HepG2 (cell line): Measurements from ENCODE around the gene GPER1. TPM values are rescaled to one million over a fixed set of nuclear protein-coding genes. Genes with fewer than 3 reads are reported as not detected.

Experiments
- JDP2 ChIP-seq: sonication (generic); formaldehyde crosslinking; IDR thresholded peaks from 2 replicates; pipeline ENCODE4 v1.8.1; 2022; ENCODE audit warnings: missing genetic modification reagents, borderline replicate concordance
- KAT8 ChIP-seq: IDR thresholded peaks from 2 replicates; pipeline ENCODE4 v1.6.1; 2016; ENCODE audit warnings: missing genetic modification reagents, missing compliant biosample characterization
- KDM1A ChIP-seq: IDR thresholded peaks from 2 replicates; pipeline ENCODE4 v1.6.1; 2016; ENCODE audit warnings: missing compliant biosample characterization
- MED1 ChIP-seq: sonication (generic); formaldehyde crosslinking; IDR thresholded peaks from 2 replicates; pipeline ENCODE4 v1.4.0; 2020; ENCODE audit warnings: missing genetic modification reagents
- MEIS1 ChIP-seq: sonication (generic); formaldehyde crosslinking; IDR thresholded peaks from 2 replicates; pipeline ENCODE4 v1.9.0; 2021; ENCODE audit warnings: mild to moderate bottlenecking, missing genetic modification reagents, moderate library complexity, borderline replicate concordance
- NBN ChIP-seq: fragments of 450-650 bp; conservative IDR thresholded peaks from 2 replicates; pipeline ENCODE4 v1.6.1; 2017
- NFIC ChIP-seq: IDR thresholded peaks from 2 replicates; pipeline ENCODE4 v1.6.1; 2012; ENCODE audit warnings: mild to moderate bottlenecking, low read length, inconsistent platforms
- NFKB2 ChIP-seq: sonication (generic); formaldehyde crosslinking; IDR thresholded peaks from 2 replicates; pipeline ENCODE4 v1.4.0; 2020; ENCODE audit warnings: missing genetic modification reagents, borderline replicate concordance
- RAD51 ChIP-seq: fragments of 450-650 bp; IDR thresholded peaks from 2 replicates; pipeline ENCODE4 v1.6.1; 2016; ENCODE audit warnings: borderline replicate concordance
- RARA ChIP-seq: IDR thresholded peaks from 2 replicates; pipeline ENCODE4 v1.6.1; 2016; ENCODE audit warnings: missing genetic modification reagents, missing compliant biosample characterization
- RBM22 ChIP-seq: fragments of 200-400 bp; formaldehyde crosslinking; optimal IDR thresholded peaks from 2 replicates; pipeline ENCODE3; 2017; ENCODE audit warnings: mild to moderate bottlenecking, low read length, moderate library complexity
- RFXAP ChIP-seq: sonication (generic); formaldehyde crosslinking; IDR thresholded peaks from 2 replicates; pipeline ENCODE4 v1.4.0; 2020; ENCODE audit warnings: missing genetic modification reagents, borderline replicate concordance
- ZFYVE20 ChIP-seq: sonication (generic); formaldehyde crosslinking; IDR thresholded peaks from 2 replicates; pipeline ENCODE4 v1.8.0; 2023; ENCODE audit warnings: low read depth, mild to moderate bottlenecking, moderate library complexity, missing genetic modification reagents, borderline replicate concordance
- ZNF253 ChIP-seq: sonication (generic); formaldehyde crosslinking; IDR thresholded peaks from 2 replicates; pipeline ENCODE4 v1.8.0; 2022; ENCODE audit warnings: mild to moderate bottlenecking, missing genetic modification reagents, borderline replicate concordance
- ZNF296 ChIP-seq: sonication (generic); formaldehyde crosslinking; conservative IDR thresholded peaks from 2 replicates; pipeline ENCODE4 v1.5.0; 2020; ENCODE audit warnings: mild to moderate bottlenecking, missing genetic modification reagents
- ZNF496 ChIP-seq: sonication (generic); formaldehyde crosslinking; IDR thresholded peaks from 2 replicates; pipeline ENCODE4 v1.8.1; 2023; ENCODE audit warnings: mild to moderate bottlenecking, moderate library complexity, missing genetic modification reagents; ENCODE audit not compliant: insufficient replicate concordance
- ZNF670 ChIP-seq: sonication (generic); formaldehyde crosslinking; IDR thresholded peaks from 2 replicates; pipeline ENCODE4 v1.8.0; 2022; ENCODE audit warnings: mild to moderate bottlenecking, missing genetic modification reagents, borderline replicate concordance
- polyA plus RNA-seq, 8 experiments: library from polyadenylated mRNA; depleted of rRNA in 3 of 8; stranded (reverse) in 7 of 8; unstranded in 1 of 8; fragments of >200 nt; fragmentation: Illumina TruSeq in 4 of 8; extraction: Trizol in 4 of 8; gene quantifications; 2 replicates each; pipeline versions ENCODE4 v1.2.1 to v1.2.3, GENCODE V29; 2011 to 2016; ENCODE audit warnings: low read depth in 4 of 8, missing spikeins in 1 of 8, mixed read lengths in 1 of 8; ENCODE audit not compliant: insufficient read depth in 1 of 8
- total RNA-seq, 5 experiments: library from RNA; depleted of rRNA; stranded (reverse); fragments of >200 nt; fragmentation: Illumina TruSeq; extraction: Trizol; gene quantifications; 2 replicates each; pipeline ENCODE4 v1.2.3, GENCODE V29; 2016; ENCODE audit warnings: low read depth in 1 of 5
- TF ChIP-seq, protein P1 (sequence below): sonication (generic); formaldehyde crosslinking; IDR thresholded peaks from 2 replicates; pipeline ENCODE4 v1.4.0; 2020; ENCODE audit warnings: mild to moderate bottlenecking, missing genetic modification reagents
- TF ChIP-seq, protein P2 (sequence below): sonication (generic); formaldehyde crosslinking; IDR thresholded peaks from 2 replicates; pipeline ENCODE4 v1.9.0; 2021; ENCODE audit warnings: missing genetic modification reagents, borderline replicate concordance

Gene GPER1
- total and polyA plus RNA-seq, 2 of the 13 experiments (the other 11 are each of a cell fraction or from before 2014, with no cell fraction given): 12.7 to 19.7 TPM

DNA sequence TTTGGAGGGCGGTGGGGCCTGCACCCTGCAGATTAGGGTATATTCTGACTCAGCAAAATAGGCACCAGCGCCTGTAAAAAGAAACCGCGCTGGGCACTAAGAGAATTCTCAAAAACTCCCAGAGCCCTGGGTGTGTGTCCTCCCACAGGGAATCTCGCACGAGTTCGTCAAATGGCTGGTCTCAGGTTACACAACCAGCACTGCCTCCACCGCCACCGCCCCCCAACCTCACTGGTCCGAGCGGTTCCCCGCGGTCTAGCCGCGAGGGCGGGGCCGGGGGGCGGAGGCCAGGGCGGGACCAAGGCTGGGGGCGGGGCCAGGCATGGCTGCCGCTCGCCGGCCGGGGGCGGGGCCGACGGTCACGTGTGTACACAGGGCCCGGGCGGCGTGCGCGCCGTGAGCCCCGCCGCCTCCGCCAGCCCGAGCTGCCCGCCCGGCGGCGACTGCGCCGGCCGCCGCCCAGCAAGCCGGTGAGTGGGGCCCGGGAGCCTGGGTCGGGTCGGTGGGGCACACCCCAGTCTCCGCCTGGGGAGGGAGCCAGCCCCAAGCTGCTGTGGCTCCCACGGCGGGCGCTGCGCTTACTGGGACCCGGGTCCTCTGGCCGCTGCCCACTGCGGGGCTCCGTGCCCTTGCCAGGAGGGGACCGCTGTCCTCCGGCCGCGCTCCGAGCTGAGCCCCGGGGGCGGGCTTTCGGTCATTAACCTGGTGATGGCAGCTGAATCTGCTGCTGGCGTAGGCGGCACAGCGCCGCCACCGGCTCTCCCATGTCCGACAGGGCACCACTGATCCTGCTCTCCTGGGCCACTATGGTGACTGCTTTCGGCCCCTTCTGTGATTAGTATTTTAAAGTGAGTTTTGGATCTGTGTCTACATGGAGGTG is 43.5 kb upstream of the GPER1 start, which contains the start of gene GPR146 (continued):
- TF ChIP-seq, protein P1, sequence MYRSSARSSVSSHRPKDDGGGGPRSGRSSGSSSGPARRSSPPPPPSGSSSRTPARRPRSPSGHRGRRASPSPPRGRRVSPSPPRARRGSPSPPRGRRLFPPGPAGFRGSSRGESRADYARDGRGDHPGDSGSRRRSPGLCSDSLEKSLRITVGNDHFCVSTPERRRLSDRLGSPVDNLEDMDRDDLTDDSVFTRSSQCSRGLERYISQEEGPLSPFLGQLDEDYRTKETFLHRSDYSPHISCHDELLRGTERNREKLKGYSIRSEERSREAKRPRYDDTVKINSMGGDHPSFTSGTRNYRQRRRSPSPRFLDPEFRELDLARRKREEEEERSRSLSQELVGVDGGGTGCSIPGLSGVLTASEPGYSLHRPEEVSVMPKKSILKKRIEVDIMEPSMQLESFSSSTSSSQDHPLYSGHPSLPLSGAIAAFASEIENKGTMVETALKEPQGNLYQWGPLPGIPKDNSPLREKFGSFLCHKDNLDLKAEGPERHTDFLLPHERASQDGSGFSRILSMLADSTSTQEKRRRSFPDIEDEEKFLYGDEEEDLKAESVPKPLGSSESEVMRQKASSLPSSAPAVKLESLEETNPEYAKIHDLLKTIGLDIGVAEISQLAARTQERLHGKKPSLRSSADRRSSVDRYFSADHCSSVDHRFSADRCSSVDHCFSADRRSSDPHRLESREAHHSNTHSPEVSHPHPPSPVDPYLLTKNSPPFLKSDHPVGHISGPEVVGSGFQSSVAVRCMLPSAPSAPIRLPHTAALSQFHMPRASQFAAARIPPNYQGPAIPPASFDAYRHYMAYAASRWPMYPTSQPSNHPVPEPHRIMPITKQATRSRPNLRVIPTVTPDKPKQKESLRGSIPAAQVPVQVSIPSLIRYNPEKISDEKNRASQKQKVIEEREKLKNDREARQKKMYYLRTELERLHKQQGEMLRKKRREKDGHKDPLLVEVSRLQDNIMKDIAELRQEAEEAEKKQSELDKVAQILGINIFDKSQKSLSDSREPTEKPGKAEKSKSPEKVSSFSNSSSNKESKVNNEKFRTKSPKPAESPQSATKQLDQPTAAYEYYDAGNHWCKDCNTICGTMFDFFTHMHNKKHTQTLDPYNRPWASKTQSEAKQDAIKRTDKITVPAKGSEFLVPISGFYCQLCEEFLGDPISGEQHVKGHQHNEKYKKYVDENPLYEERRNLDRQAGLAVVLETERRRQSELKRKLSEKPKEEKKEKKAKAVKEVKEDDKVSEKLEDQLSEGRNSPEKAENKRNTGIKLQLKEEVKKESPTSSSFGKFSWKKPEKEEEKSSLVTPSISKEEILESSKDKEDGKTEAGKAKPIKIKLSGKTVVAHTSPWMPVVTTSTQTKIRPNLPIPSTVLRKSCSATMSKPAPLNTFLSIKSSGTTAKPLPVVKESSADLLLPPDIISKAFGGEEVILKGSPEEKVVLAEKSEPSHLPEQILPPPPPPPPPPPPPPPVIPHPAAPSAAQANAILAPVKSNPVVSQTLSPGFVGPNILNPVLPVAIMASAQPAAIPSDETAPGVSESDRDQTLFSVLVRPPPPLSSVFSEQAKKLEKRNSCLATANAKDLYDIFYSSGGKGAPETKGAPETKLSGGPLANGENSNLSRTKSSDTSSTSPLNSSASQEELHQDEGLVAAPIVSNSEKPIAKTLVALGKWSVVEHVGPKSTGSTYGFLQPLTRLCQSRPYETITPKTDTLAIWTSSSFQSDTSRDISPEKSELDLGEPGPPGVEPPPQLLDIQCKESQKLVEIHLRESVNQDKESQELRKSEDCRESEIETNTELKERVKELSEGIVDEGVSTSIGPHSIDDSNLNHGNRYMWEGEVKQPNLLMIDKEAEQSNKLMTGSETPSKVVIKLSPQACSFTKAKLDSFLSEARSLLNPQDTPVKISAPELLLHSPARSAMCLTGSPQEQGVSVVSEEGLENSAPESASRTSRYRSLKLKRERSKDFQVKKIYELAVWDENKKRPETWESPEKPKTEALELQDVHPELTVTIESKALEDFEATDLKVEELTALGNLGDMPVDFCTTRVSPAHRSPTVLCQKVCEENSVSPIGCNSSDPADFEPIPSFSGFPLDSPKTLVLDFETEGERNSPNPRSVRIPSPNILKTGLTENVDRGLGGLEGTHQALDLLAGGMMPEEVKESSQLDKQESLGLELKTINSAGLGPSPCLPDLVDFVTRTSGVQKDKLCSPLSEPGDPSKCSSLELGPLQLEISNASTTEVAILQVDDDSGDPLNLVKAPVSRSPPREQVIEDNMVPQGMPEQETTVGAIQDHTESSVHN (CRISPR knock-in tag): no peak
- TF ChIP-seq RBM22 (no peak), MED1 (CRISPR knock-in tag) (no peak), ZNF496 (no peak), ZFYVE20 (CRISPR knock-in tag) (no peak), ZNF670 (CRISPR knock-in tag) (no peak), KAT8 (CRISPR knock-in tag) (peak; percentile 71; the same call in 1 of the 2 replicates), NFKB2 (no peak), JDP2 (CRISPR knock-in tag) (no peak), NFIC (no peak), RAD51 (no peak), ZNF253 (CRISPR knock-in tag) (0 out of 2 replicates have a peak, but pooled peaks have one; percentile 12), KDM1A (CRISPR knock-in tag) (no peak), NBN (no peak), MEIS1 (CRISPR knock-in tag) (peak; percentile 71; the same call in 1 of the 2 replicates), ZNF296 (CRISPR knock-in tag) (no peak), RARA (CRISPR knock-in tag) (no peak), RFXAP (CRISPR knock-in tag) (peak; percentile 12; the same call in 1 of the 2 replicates)
- TF ChIP-seq, protein P2, sequence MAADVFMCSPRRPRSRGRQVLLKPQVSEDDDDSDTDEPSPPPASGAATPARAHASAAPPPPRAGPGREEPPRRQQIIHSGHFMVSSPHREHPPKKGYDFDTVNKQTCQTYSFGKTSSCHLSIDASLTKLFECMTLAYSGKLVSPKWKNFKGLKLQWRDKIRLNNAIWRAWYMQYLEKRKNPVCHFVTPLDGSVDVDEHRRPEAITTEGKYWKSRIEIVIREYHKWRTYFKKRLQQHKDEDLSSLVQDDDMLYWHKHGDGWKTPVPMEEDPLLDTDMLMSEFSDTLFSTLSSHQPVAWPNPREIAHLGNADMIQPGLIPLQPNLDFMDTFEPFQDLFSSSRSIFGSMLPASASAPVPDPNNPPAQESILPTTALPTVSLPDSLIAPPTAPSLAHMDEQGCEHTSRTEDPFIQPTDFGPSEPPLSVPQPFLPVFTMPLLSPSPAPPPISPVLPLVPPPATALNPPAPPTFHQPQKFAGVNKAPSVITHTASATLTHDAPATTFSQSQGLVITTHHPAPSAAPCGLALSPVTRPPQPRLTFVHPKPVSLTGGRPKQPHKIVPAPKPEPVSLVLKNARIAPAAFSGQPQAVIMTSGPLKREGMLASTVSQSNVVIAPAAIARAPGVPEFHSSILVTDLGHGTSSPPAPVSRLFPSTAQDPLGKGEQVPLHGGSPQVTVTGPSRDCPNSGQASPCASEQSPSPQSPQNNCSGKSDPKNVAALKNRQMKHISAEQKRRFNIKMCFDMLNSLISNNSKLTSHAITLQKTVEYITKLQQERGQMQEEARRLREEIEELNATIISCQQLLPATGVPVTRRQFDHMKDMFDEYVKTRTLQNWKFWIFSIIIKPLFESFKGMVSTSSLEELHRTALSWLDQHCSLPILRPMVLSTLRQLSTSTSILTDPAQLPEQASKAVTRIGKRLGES (CRISPR knock-in tag): no peak
